NT2/D1 (cell line): Measurements from ENCODE around the gene CORO7.

Experiments
- SUZ12 ChIP-seq: IDR thresholded peaks from 2 replicates; pipeline ENCODE4 v1.6.1; 2011; ENCODE audit not compliant: insufficient read length, insufficient read depth; ENCODE audit errors: extremely low read depth
- YY1 ChIP-seq: IDR thresholded peaks from 2 replicates; pipeline ENCODE4 v1.6.1; 2011; ENCODE audit not compliant: insufficient read length, insufficient read depth
- ZNF274 ChIP-seq: IDR thresholded peaks from 2 replicates; pipeline ENCODE4 v1.6.1; 2011; ENCODE audit warnings: mild to moderate bottlenecking, low read depth, low read length

DNA sequence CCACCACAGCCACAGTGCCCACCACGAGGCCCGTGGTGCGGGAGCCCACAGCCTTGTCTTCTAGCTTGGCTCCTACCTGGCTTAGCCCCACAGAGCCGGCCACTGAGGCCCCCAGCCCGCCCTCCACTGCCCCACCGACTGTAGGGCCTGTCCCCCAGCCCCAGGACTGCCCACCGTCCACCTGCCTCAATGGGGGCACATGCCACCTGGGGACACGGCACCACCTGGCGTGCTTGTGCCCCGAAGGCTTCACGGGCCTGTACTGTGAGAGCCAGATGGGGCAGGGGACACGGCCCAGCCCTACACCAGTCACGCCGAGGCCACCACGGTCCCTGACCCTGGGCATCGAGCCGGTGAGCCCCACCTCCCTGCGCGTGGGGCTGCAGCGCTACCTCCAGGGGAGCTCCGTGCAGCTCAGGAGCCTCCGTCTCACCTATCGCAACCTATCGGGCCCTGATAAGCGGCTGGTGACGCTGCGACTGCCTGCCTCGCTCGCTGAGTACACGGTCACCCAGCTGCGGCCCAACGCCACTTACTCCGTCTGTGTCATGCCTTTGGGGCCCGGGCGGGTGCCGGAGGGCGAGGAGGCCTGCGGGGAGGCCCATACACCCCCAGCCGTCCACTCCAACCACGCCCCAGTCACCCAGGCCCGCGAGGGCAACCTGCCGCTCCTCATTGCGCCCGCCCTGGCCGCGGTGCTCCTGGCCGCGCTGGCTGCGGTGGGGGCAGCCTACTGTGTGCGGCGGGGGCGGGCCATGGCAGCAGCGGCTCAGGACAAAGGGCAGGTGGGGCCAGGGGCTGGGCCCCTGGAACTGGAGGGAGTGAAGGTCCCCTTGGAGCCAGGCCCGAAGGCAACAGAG is 34.2 kb downstream of the CORO7 start:
- TF ChIP-seq YY1 (no peak), SUZ12 (no peak), ZNF274 (no peak)
